ENCODE measurements around the gene TTC6. TPM values are rescaled to one million over a fixed set of nuclear protein-coding genes. Genes with fewer than 3 reads are reported as not detected.
A peak's percentile ranks its signal among the peaks of the same experiment; 100 is the strongest.

TTC6 gene
- total RNA-seq, 2 donors from 2014 or later: 8.1 to 11.0 TPM

DNA sequence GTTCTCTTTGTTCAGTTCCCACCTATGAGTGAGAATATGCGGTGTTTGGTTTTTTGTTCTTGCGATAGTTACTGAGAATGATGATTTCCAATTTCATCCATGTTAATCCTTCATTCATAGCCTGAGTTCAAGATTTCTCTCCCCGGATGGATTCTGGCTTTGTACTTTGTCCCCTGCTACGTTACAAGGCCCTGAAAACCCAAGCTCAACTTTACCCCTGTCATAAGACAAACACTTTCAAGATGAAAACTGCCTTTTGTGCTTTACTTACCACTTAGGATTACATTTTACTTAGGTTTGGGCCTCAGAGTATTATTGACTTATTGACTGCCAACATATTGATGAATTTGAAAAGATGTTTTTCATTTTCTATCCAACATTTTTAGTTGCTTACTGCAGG is 36.7 kb upstream of the TTC6 start:
- H3K27ac ChIP-seq (ENCODE audit: low read depth, low read length): no peak overlapping the region
- no peak overlapping the region for H3K4me3 Mint-ChIP-seq
- no peaks in the 10 kb centered on the region for H3K27me3 Mint-ChIP-seq (ENCODE audit: insufficient read depth)
- peaks cover 14% of the 10 kb centered on the region for H3K4me1 Mint-ChIP-seq
- H3K9me3 ChIP-seq (ENCODE audit: control insufficient read depth, low read length): peaks cover 22% of the 10 kb centered on the region
- H3K9ac ChIP-seq (ENCODE audit: extremely low read depth, low read length, poor library complexity, severe bottlenecking): no peak overlapping the region
- H3K9me3 Mint-ChIP-seq: peaks cover 31% of the 10 kb centered on the region
- peaks cover 12% of the 10 kb centered on the region for H3K36me3 Mint-ChIP-seq (ENCODE audit: low read depth)
- peaks cover 3% of the 10 kb centered on the region for H3K4me1 ChIP-seq (ENCODE audit: control insufficient read depth, insufficient read depth, low read length)
- H3K4me3 ChIP-seq (ENCODE audit: low read length): peak overlapping the region; percentile 43
- H3K27me3 ChIP-seq (ENCODE audit: control insufficient read depth, insufficient read depth, low read length, poor library complexity, severe bottlenecking): no peaks in the 10 kb centered on the region
- H3K27ac Mint-ChIP-seq: no peak overlapping the region
- H3K36me3 ChIP-seq (ENCODE audit: control insufficient read depth, insufficient read depth, low read length): no peaks in the 10 kb centered on the region
- no peak for DNase-seq
- TF ChIP-seq, protein P1, sequence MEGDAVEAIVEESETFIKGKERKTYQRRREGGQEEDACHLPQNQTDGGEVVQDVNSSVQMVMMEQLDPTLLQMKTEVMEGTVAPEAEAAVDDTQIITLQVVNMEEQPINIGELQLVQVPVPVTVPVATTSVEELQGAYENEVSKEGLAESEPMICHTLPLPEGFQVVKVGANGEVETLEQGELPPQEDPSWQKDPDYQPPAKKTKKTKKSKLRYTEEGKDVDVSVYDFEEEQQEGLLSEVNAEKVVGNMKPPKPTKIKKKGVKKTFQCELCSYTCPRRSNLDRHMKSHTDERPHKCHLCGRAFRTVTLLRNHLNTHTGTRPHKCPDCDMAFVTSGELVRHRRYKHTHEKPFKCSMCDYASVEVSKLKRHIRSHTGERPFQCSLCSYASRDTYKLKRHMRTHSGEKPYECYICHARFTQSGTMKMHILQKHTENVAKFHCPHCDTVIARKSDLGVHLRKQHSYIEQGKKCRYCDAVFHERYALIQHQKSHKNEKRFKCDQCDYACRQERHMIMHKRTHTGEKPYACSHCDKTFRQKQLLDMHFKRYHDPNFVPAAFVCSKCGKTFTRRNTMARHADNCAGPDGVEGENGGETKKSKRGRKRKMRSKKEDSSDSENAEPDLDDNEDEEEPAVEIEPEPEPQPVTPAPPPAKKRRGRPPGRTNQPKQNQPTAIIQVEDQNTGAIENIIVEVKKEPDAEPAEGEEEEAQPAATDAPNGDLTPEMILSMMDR (conservative IDR thresholded peaks at IDR 0.05): no peak
- WGBS, 2 experiments (ENCODE audit: insufficient coverage in 1 of 2, insufficient read length in 1 of 2): 98% methylated on average over 4 of the region's 4 CpGs; no CpG with 5 or more reads in 1 of the 2 experiments

DNA sequence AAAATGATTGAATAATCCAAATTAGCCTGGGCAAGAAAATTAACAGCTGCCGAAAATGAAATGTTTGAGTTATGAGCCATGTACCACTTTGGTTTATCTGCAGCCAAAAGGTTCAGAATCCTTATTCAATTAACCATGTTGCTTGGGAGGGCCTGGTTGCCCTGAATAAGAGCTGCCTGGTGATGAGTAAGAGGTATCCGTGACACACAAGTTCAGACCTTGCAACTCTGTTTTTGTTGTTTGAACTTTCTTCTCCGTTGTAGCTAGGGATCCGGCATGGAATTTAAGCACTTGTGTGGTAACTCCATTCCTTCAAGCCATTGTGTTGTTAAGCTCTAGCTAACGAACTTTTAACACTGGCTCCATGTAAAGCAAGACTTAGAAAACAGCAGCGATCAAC is 36.0 kb upstream of the TTC6 start:
- no peak overlapping the region for H3K27ac Mint-ChIP-seq
- Histone ChIP-seq H3K4me1 (ENCODE audit: control insufficient read depth, insufficient read depth, low read length) (peaks cover 3% of the 10 kb centered on the region), H3K9ac (ENCODE audit: extremely low read depth, low read length, poor library complexity, severe bottlenecking) (no peak overlapping the region), H3K9me3 (ENCODE audit: control insufficient read depth, low read length) (peaks cover 16% of the 10 kb centered on the region), H3K27me3 (ENCODE audit: control insufficient read depth, insufficient read depth, low read length, poor library complexity, severe bottlenecking) (no peaks in the 10 kb centered on the region), H3K36me3 (ENCODE audit: control insufficient read depth, insufficient read depth, low read length) (no peaks in the 10 kb centered on the region), H3K4me3 (ENCODE audit: low read length) (peak overlapping the region; percentile 43), H3K27ac (ENCODE audit: low read depth, low read length) (no peak overlapping the region)
- H3K27me3 Mint-ChIP-seq (ENCODE audit: insufficient read depth): no peaks in the 10 kb centered on the region
- peaks cover 14% of the 10 kb centered on the region for H3K4me1 Mint-ChIP-seq
- WGBS, 2 experiments (ENCODE audit: insufficient coverage in 1 of 2, insufficient read length in 1 of 2): 63 to 72% methylated on average over 4 to 5 of the region's 6 CpGs
- TF ChIP-seq, protein P1 (conservative IDR thresholded peaks at IDR 0.05): no peak
- H3K4me3 Mint-ChIP-seq: no peak overlapping the region
- DNase-seq: no peak
- peaks cover 6% of the 10 kb centered on the region for H3K36me3 Mint-ChIP-seq (ENCODE audit: low read depth)
- H3K9me3 Mint-ChIP-seq: peaks cover 25% of the 10 kb centered on the region

DNA sequence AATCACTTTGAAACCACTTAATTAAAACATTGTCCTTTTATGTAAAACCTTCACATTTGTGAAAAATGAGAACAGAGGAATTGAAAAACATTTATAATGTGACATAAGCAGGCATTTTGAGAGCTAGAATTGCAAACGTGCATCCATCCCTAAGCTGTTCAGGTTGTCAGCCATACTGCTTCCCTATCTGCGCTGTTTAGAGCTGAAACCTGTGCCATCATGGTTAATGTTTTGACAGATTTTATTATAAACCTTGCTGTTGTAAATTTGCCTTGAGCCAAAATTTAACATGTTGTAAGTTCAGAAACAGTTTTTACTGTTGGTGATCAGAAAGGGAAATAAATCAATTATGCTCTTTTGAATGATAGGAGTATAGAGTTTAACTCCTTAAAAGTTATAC is 32.2 kb upstream of the TTC6 start:
- no peak overlapping the region for H3K27ac Mint-ChIP-seq
- WGBS, 2 experiments (ENCODE audit: insufficient coverage in 1 of 2, insufficient read length in 1 of 2): 91 to 93% methylated on average over 2 of the region's 2 CpGs

More for the DNA sequence above, 32.2 kb upstream of the TTC6 start:
- no peaks in the 10 kb centered on the region for H3K27me3 ChIP-seq (ENCODE audit: control insufficient read depth, insufficient read depth, low read length, poor library complexity, severe bottlenecking)
- no peak overlapping the region for H3K27ac ChIP-seq (ENCODE audit: low read depth, low read length)
- H3K9ac ChIP-seq (ENCODE audit: extremely low read depth, low read length, poor library complexity, severe bottlenecking): no peak overlapping the region
- no peak for DNase-seq
- H3K4me3 ChIP-seq (ENCODE audit: low read length): no peak overlapping the region
- TF ChIP-seq, protein P1 (conservative IDR thresholded peaks at IDR 0.05): no peak
- H3K9me3 Mint-ChIP-seq: peaks cover under 1% of the 10 kb centered on the region
- peaks cover 16% of the 10 kb centered on the region for H3K4me1 ChIP-seq (ENCODE audit: control insufficient read depth, insufficient read depth, low read length)
- no peaks in the 10 kb centered on the region for H3K27me3 Mint-ChIP-seq (ENCODE audit: insufficient read depth)
- no peak overlapping the region for H3K4me3 Mint-ChIP-seq
- no peaks in the 10 kb centered on the region for H3K36me3 ChIP-seq (ENCODE audit: control insufficient read depth, insufficient read depth, low read length)
- H3K9me3 ChIP-seq (ENCODE audit: control insufficient read depth, low read length): no peaks in the 10 kb centered on the region
- peaks cover 3% of the 10 kb centered on the region for H3K36me3 Mint-ChIP-seq (ENCODE audit: low read depth)
- peaks cover 37% of the 10 kb centered on the region for H3K4me1 Mint-ChIP-seq

All from endodermal cell (in vitro differentiated cells).